Right lobe of liver (tissue), 4 donors: ENCODE measurements around the gene EEF1AKMT1.

ENCODE experiments used
- CTCF ChIP-seq, 4 donors: fragments of 200-600 bp in 3 of 4; fragments of 450-650 bp in 1 of 4; IDR thresholded peaks; one replicate each; pipeline versions ENCODE4 v1.5.1 to v1.8.0; 2016 to 2022; ENCODE audit warnings: antibody characterized with exemption in 4 of 4, mild to moderate bottlenecking in 2 of 4
- POLR2A ChIP-seq: fragments of 450-650 bp; IDR thresholded peaks from one replicate; pipeline ENCODE4 v1.6.1; 2017; ENCODE audit warnings: antibody characterized with exemption, mild to moderate bottlenecking
- donor health status: DM: no; HTN: no; CAD: no.
- donor health status: DM: no; HTN: no; CAD: no.
- donor health status: DM: no; HTN: yes; CAD: no.

- TF ChIP-seq CTCF (IDR thresholded peaks at IDR 0.05): no peak
- no peak for TF ChIP-seq POLR2A
Measured at GRCh38 chr13:20728579-20729311, 45.0 kb downstream of the EEF1AKMT1 start.
